Stimulated activated CD8-positive, alpha-beta memory T cell treated with anti-CD3 and anti-CD28 coated beads, Interleukin-7, amount 100 ng/mL, for 24 hours (primary cell): Measurements from ENCODE around the gene ERAL1.
"Not testable (repeated sequence)": the region's sequence is repeated elsewhere in the genome, so short reads cannot be mapped to it uniquely, and the experiment has no call there.

Source experiments
- DNase-seq: peaks from one replicate; pipeline ENCODE4 v3.0.0-alpha.2; 2020; ENCODE audit warnings: low read depth

The ERAL1 gene

DNA sequence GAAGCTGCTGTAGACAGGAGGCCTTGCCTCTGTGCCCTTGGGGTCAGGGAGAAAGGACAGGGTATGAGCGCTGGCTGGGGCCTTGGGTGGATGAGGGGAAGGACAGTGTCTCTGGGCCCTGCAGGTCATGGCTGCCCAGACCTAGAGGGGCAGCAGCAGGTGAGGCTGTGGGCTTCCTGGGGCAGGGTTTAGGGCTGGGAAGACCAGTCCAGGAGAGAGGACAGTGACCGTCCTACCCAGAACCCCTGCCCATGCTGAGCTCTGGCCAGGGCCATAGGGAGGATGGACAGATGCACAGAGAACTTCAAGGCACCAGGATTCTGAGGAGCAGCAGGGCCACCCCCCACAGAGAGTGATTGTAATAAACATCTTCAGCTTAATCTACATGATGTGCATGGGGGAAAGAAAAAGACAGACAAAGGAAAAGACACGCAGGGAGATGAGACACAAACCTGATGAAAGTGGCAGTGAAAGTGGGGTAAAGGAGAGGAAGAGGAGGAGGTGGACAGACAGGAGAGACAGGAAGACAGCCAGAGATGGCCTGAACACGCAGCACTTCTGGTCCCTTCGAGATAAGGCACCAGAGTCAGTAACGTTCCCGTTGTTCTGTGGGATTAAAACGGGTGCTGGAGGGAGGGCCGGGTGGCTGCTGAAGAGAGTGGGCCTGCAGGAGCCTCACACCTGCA lies 25.2 kb downstream of the ERAL1 start:
- DNase-seq: no peak

DNA sequence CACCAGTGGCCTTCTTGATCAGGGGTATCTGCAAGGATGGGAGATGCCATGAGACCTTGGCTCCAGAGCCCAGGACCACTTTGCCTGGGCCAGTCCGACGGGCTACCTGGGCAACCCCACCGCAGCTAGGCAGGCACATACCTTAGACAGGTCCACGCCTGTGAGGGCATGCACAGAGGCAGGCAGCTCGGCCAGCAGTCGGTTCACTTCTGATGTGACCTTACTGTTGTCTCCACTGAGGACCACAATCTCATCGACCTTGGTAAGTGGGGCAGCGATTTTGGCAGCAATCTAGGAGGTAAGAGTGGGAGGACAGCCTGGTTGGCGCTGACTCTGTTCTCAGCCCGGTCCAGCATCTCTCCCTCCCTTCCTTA lies 25.7 kb downstream of the ERAL1 start:
- no peak for DNase-seq

DNA sequence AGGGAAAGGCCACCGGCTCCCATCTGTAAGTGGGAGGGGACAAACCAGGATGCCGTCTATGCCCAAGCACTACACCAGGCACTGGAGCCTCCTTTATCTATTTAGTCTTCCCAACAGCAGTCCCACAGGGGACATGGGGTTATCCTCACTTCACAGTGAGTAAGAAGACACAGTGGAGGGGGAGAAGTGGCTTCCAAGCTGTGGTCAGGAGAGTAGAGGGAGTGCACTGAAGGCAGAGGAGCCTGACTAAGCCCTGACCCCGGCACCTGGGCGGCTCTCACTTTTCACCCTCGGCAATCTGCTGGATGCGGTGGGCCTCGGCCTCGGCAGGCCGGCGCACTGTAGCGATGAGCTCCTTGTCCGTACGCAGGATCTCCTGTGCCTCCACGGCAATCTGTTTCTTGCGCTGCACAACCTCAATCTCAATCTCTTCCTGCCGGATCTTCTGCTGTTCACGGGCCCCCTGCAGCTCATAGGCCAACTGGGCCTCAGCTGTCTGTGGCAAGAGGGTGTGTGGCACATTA lies 26.8 kb downstream of the ERAL1 start:
- no peak for DNase-seq

DNA sequence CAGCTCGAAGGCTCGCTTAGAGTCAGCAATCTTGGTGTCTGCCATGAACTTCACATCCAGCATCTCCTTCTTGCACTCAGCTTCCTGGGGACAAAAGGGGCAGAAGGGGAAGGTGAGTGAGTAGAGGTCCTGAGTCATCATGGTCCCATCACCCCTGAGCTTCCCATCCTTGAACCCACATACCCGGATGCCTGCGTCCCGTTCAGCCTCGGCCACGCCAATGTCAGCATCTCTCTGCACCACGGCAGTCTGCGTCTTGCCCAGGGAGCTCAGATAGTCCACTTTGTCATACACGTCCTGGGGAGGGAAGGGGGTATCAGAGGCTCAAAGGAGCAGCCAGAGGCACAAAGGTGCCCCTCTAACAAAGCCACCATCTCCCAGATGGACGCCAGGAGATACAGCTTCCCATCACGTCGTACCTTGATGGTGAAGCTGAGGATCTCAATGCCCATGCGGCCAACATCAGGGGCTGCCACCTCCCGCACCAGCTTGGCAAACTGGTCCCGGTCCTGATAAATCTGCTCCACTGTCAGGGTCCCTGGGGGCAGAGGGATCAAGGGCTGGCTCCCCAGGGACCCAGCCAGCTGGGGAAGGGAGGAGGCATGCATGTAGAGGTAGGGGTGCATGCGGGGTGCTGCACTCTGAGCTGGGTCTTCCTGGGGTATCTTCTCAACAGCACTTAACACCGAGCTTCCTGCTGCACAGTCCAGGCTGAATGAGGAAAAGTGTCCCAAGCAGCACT lies 27.5 kb downstream of the ERAL1 start:
- DNase-seq: no peak

DNA sequence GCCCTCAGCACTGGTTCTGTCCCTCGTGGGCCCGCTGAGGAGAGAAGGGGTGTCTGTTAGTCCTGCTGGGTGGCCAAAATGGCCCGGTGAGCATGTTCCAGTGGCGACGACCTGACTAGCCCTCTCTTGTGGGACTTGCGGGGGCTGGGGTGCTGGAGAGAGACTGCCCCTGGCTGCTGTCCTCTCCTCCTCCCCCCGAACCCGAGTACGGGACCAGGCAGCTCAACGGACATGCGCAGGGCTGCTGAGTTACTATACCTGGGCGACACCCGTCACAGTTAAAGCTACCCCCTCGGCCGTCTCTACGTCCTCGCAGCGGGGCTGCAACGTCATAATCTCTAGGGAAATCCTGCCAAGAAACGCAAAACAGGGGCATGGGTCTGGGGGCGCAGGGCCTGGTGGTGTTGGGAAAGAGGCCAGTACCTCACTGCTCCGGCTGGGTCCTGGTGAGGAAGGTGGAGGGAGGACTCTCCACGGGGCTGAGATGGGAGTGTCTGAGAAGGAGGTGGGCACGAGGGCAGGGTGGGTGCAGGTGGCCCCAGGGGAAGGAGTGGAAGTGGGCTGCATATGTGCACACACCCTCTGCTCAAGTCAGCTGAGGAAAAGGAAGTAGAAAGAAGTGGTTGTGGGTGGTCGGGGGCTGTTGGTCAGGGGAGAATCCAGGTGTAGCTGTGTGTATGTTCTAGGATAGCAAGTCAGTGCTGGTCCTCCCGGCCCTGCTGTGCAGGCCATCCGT lies 29.3 kb downstream of the ERAL1 start:
- no peak for DNase-seq

DNA sequence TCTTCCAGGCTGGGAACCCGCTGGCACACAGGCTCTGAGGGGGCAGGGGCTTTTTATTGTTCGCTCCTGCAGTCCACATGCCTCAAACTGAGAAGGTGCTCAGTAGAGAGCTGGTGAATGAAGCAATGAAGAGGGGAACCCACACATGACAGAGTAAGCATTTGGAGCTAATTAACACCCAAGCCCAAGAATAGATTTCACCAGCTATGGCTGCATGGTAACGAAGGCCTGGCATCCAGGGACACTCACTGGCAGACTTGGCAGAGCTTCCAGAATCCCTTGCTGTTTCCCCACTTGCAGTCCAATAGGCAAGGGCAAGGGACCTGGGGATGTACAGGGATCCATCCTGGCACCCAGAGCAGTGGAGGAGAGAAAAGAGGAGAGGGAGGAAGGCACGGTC lies 30.5 kb downstream of the ERAL1 start:
- no peak for DNase-seq

DNA sequence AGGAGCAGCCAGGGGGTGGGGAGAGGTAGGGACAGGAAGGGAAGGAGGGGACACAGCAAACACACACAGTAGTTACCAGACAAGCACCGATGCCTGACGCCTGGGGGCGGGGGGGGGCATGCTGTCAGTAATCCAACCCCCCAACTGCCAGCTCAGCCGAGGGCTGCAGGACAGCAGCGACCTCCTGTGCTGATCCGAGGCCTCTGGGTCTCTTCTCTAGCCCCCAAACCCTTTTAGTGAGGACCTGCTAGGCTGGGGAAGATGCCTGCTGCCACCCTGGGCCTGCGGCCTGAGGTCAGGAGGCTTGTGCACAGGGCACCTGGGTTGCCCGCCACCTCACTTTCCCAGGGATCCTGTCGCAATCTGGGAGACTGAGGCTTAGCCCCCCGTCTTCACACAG lies 31.1 kb downstream of the ERAL1 start:
- no peak for DNase-seq

DNA sequence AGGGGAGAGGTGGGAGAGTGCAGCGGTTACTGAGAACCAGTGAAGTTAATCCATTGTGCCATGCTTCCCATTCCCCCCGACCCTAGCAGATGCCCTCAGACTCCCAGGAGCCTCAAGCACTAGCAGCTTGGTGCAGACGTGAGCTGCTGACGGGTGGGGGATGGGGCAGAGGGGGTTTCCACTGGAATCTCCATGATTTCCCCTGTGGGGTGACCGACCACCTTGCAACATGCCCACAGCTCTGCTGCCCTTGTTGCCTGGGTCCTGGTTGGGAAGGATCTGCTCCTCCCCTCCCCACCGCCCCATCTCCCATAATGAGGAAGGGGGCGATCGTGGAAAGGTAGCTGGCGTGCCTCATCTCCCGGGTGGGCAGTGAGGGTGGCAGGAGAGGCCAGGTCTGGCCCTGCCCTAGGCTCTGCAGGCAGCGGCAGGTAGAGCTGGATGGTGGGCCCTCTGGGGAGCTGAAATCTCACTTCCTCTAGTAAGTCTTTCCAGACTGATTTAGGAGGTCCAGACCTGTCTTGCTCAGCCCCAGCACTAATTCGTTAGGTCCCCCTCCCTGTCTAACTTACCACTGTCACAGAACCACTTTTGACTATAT lies 33.2 kb downstream of the ERAL1 start:
- no peak for DNase-seq

DNA sequence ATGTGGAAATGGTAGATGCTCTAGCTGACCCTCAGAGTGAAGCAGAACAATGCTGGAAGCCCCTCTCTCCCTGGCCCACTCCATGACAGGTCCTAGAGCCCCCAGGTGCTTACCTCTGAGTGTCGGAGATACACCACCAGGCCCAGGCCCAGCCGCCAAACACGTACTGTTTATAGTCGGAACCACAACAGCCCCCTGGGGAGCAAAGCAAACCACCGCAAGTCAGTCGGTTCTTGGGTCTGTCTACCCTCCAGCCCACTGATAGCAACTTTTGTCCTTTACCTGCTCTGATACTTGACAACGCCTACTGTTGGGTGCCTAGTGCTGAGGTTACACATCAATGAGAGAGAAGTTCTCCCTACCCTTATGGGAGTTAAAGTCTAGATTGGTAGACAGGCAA lies 34.0 kb downstream of the ERAL1 start:
- DNase-seq: no peak

DNA sequence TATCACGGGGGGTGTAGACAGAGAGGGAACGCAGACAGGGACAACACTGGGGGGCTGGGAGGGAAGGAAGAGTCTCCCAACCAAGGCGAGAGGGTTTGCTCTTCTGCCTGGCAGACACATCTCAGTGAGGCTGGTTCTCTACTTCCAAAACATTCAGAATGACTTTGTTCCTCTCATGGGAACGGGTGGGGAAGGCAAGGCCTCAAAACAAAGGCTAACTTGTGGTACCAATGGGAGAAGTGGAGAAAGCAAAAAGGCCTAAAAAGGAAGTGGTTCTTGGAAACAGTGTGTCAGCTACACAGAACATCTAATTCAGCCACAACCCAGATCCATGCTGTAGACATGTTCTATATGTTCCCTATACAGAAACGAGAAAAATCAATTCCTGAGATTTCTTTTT lies 35.2 kb downstream of the ERAL1 start:
- DNase-seq: no peak

DNA sequence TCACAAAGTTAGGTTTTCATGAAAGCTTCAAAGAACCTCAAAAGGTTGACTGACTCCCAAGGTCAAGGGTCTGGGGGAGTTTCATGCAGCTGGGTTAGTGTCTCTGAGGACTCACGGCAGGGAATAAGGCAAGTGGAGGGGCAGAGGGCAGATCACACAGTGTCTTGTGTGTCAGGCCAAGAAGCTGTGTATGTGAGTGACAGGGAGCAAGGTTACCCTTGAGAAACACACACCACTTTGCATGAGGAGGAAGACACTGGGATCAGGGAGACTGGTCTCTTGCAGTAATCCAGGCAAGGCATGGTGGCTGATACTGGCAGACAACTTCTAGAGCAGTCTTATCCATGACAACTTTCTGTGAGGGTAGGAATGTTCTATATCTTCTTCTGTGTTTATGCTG lies 36.4 kb downstream of the ERAL1 start:
- no peak for DNase-seq

DNA sequence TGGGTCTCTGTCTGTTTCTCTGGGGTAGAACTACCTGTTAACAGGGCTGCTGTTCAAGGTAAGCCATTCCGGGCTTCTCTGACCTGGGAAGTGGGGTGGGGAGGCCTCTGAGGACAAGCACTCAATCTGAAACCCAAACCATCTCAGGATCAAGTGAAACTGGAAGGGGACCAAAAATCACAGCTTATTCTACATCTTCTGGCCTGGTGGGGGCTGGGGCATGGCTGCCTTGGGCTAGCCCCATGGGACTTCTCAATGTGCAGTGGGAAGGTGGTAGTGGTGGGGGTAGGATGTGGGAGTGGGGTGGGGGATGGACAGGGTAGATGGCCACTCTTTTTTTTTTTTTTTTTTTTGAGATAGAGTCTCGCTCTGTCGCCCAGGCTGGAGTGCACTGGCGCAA lies 37.2 kb downstream of the ERAL1 start:
- DNase-seq: no peak

DNA sequence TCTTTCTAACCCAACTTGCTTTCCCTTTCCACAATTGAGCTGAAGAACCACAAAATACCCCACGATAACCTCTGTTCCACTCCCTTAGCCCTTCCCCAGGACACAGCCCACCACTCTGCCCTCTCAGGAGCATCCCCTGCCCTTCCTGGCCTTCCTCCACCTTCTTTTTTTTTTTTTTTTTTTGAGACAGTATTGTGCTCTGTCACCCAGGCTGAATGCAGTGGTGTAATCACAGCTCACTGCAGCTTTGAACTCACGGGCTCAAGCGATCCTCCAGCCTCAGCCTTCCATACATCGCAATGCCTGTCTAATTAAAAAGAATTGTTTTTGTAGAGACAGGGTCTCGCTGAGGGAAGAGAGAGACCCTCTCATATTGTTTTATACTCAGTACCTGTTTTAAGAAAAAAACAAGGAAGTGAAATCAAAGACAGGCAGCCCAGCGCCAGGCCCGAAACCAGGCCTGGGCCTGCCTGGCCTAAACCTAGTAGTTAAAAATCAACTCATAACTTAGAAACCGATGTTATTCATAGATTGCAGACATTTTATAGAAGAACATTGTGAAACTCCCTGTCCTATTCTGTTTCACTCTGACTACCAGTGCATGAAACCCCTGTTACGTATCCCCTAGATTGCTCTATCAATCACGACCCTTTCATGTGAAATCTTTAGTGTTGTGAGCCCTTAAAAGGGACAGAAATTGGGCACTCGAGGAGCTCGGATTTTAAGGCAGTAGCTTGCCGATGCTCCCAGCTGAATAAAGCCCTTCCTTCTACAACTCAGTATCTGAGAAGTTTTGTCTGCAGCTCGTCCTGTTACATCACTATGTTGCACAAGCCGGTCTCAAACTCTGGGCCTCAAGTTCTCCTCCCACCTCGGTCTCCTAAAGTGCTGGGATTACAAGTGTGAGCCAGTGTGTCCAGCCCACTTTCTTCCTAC lies 38.7 kb downstream of the ERAL1 start:
- DNase-seq: not testable (repeated sequence)

DNA sequence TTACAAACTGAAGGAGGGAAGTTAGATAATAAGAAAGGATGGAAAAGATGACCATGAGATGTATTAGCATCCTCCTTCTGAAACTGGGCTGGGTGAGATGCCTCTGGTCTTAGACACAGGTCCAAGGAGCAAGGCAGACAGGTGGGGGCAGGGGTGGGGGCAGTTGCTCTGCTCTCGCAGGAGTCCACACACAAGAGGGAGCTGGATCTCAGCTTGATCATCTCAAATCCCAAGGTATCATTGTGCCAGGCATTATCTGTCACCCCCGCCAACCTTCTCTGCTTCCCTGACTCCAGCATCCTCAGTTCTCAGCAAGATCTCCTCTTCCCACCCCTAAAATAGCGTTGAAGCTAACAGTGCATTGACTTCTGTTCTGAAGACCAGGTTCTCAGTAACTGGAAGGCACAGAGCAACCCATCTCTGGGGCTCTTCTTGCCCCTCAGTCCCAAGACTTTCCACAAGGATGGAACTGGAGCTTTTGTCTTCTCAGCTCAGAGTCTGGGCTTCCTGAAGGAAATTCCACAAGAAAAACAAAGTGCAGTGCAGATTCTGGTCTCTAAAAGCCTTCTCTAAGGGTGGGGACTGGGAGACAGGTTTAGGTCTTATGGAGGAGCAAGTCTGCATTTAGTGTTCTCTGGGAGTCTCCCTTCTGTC lies 41.1 kb downstream of the ERAL1 start:
- no peak for DNase-seq

DNA sequence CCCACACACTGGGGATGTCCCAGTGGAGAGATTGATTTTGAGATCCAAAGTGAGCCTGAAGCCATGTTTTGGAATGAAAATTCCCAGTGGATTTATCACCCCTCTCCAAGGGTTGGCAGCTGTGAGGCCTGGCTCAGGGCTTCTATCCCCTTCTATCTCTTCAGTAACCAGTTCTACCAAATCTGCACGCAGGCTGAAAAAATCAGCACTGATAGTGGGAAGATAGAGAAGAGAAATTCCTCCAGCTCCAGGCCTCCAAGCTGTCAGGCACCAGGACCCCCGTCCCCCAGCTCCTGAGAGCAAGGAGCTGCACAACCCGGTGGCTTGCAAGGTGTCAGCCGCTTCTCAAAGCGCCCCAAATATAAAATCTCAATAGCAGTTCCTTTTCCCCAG lies 41.7 kb downstream of the ERAL1 start:
- no peak for DNase-seq

DNA sequence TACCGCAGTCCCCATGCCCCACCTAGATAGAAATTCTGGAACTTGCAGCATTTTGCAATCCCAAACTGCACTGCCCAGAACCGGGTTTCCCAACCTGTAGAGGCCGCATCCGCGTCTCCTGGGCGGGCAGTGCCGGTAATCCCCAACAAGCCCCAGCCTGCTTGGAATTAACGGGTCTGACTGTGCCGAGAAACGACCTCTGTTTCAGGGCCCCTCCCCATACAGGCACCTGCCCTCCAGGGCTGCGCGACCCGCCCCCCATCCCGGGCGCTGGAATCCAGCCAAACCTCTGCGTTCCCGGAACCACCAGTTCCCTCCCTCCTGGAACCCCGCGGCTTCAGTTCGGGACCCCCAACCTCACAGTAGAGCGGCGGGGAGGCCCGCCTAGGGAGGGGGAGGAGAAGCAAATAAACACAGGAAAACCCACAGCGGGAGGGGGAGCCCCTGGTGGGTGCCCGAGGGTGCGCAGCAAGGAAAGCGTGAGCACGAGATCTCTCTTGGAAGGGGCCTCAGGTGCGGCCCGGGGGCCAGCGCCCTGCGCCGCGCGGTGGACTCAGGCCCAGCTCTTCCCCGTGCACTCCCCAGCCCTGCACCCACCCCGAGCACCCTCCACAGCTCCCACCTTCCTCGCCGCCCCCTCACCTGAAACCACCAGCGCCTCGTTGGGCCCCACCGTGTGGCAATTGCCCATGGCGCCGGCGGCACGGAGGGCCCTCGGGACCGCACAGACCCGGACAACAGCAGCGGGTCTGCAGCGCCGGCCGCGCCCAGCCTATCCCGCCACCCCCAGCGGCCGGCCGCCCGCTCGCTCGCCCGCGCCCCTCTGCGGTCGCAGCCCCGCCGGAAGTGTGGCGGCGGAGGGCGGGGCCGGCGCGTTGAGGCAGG lies 42.3 kb downstream of the ERAL1 start, which contains the start of gene FLOT2:
TSS of gene FLOT2 (minus strand) at position 850 of the 885 bp plus-strand sequence. CDS start at position 691, 159 bp downstream.
- DNase-seq: peak; percentile 33

DNA sequence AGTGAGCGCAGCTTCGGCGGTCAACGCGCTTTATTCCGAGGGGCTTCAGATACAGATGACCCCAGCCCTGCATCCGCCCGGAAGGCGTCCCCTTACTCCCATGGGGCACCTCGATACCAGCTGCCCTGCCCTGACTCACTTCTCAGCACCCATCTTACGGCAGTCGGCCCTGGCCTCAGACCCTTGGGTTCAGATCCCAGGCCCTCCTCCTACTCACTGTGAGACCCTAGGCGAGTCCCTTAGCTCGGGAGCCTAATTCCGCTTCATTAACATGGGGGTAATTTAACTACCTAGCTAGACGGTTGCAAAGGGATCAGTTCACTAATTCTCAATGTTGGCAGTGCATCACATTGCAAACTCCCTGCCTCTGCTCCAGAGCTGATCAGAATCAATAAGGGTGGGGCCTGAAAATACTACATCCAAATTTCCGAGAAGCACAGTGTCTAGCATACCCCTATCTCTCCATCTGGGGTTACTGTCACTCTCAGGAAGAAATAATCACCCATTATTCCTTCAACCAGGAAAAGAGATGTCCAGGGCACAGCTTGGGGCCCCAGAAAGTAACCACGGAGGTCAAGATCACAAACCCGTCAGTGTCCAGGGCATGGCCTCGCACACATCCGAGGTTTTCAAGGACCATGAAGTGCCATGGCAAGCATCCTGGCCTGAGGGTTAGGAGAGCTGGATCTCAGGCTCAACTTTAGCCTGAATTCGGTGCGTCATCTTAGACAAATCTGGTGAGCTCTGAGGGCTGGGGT lies 43.1 kb downstream of the ERAL1 start:
- DNase-seq: no peak

DNA sequence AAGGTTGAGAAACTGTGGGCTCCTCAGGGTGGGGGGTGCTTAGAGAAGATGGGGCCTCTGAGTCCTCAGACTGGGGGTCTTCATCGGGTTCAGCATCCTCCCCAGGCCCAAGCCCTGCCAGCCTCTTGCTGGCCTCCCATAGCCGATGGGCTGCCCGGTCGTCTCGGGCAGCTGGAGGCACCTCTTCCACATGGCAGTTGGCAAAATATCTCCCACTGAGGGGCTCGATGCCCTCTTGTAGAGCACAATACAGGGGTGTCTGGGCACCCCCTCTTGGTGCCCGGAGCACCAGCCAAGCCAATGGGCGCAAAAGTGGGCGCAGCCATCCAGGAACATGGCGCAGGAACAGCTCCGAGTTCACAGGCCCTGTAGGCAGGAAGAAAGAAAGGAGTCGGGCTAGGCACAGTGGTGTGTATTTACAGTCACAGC lies 43.7 kb downstream of the ERAL1 start:
- DNase-seq: no peak

DNA sequence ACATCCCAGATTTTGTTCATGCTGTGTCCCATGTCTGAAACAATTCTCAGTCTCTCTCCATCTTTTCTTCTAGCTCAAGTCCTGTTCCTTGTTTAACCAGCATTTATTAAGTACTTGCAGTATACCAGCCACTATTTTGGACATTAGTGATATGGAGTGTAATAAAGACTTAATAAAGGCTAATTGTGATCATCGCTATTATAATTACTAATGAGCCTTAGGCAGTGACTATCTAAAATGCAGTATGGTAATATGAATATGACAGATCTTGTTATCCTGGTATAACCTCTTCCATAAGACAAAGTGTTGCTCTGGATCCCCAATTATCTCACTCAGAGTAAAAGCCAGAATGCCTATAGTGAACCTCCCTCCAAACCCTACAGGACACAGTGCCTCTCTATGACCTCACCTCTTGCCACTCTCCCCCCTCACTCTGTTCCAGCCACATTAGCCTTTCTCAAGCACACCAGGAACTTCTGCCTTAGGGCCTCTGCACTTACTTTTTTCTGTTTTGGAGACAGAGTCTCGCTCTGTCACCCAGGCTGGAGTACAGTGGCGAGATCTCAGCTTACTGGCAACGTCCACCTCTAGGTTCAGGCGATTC lies 44.5 kb downstream of the ERAL1 start:
- DNase-seq: no peak
